GM19240 (cell line): Measurements from ENCODE around the gene NFIA.
"Not testable (repeated sequence)": the region's sequence is repeated elsewhere in the genome, so short reads cannot be mapped to it uniquely, and the experiment has no call there.

Source experiments
- DNase-seq: peaks from one replicate; pipeline ENCODE4 v3.0.0; 2011; ENCODE audit warnings: low spot score; ENCODE audit not compliant: insufficient read length

Gene NFIA

DNA sequence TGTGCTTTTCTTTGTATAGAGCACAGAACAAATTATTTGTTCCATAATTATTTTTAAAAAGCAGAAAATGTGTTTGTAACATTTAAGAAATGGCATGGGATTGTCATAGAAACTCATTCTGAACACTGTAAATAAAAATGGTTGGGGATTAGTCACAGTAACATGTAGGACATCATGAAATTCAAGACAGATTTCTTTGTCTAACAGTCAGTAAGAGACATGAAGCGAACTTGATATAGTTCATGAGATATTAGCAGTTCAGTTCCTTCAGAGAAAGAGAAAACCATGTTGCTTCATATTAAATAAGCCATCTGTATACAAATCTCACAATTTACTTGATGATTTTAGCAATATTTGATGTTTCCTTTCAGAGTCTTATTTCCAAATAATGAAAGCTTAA lies 19.7 kb downstream of the NFIA start:
- DNase-seq = no peak

DNA sequence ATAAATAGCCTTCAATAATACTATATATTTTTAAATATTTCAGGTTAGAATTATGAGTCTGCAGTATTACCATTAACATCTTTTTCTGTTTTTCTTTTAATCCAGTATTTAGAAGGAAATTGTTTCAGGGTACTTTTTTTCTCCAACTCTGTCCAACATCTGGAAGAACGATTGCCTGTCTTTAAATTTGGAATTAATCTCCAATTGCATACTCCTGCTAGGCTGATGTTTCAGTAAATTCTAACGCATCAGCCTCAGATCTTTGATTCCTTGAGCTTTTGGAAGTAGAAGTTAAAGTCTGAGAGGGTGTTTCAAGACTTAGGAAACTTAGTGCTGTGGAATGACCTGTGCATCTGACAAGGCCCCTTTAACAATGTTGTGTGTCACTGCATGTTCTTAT lies 20.3 kb downstream of the NFIA start:
- no peak for DNase-seq

DNA sequence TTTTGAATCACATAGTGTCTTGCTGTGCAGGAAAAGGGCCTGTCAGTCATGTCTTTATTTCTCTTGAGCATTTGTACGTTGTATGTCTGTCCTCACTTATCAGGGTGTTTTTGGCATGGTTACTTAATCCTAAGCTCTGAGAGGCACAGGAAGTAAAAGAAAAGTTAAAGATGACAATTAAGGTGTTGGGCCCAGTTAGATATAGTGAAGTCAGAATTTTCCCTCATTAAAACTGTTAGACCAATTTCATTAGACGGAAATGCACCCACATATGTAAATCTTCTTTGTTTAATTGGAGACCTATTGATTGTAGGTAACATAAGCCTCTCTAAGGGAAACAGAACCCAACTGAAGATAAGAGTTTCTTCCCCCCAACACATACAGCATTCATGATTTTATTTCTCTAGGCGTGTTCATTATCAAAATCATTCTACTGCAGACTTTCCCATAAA lies 21.9 kb downstream of the NFIA start:
- no peak for DNase-seq

DNA sequence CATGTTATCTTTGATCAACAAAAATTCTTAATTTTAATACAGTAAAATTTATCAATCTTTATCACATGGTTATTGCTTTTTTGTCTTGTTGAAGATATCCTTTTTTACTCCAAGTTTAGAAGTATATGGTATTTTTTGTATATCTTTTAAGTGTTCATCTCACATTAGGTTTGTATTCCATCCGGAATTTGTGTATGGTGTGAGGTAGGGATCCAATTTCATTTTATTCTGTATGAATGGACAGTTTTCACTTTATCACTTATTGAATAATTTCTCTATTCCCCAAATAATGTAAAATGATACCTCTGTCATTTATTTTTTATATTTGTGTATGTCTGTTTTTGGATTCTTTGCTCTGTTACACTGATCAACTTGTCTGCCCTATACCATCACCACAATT lies 25.3 kb downstream of the NFIA start:
- DNase-seq = no peak

DNA sequence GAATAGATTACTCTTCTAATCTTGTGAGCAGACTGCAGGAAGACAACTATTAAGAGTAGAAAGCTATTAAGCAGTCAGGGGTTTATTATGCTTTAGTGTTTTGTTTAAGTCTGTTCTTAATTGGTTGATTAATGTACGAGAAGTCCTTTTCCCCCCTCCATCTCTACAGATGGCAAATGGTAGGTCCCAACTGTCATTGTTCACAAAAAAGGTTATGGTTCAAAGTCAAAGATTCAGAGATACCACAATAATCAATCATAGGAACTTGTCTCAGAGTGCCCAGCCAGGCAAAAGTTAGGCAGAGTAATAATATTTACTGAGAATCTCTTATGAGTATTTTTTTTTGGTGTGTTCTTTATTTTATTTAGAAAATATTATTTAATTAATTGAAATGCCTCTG lies 26.8 kb downstream of the NFIA start:
- DNase-seq = no peak

DNA sequence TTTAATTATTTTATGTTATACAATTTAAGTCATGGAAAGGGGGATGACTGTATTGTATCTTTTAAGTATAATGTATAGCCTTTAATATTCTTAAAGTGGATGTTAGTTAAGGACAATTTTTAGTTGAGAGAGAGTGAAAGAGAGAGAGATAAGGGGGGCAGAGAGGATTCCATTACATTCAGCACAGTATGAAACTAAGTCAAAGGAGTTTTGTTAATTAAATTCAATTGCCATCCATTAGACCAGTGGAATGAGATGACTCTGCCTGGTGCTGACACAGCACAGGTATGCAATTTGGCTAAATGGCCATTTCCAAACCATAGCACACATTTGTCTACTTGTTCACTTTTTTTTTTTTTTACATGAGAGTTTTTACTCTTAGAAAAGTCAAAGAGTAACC lies 27.5 kb downstream of the NFIA start:
- no peak for DNase-seq

DNA sequence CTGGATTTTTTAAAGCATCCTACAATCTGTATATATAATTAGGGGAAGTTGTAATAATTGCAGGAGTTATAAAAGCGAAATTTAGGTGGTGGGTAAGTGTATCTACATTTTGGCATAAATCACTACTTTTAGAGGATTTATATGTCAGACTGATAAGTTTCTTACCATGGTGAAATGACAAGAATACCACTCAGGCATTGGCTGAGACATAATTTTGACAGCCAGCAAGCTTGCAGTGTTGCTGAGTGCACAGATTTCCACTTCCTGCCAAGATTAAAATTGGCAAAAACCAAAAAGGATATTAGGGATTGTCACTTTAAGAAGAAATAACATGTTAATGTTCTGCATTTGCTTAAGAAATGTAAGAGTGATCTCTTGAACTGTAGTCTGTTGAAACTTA lies 28.2 kb downstream of the NFIA start:
- DNase-seq = no peak

DNA sequence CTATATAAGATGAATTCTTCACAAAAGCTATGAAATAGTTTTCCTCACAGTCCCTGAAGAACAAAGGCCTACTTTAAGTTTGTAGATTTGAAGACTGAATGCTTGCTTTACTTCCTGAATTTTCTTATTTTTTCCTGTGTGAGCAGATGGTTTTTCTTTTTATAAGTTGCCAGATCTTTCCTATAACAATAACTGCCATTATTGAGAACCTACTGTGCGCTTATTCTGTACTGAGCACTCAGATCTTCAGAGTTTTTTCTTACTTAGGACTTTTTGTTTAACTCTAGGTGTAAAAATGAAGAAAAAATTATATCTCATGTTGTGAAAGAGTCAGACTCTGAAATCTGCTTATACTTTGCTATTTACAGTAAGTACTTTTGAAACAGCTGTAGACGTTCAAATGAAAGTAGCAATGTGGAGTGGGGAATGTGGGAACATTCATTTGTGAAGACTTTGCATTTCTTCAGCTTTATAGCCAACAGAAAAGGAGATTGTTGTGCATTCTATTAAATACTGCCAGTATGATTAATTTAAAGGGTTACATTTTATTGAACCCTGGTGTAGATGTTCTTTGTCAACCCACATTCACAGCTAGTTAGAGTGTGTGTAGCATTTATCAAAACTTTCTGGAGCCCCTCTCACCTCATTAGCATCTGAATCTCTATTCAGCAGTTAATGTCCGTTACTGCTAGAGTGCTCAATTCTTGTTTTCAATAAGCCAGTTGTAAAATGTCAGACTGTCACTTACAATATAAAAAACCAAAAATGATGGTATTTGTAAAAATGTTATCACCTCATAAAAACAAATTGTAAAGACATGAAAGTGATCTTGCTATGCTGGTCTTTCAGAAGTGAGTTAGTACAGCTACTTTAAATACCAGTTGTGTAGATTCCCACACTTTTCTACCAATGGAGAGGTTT lies 29.0 kb downstream of the NFIA start:
- no peak for DNase-seq

DNA sequence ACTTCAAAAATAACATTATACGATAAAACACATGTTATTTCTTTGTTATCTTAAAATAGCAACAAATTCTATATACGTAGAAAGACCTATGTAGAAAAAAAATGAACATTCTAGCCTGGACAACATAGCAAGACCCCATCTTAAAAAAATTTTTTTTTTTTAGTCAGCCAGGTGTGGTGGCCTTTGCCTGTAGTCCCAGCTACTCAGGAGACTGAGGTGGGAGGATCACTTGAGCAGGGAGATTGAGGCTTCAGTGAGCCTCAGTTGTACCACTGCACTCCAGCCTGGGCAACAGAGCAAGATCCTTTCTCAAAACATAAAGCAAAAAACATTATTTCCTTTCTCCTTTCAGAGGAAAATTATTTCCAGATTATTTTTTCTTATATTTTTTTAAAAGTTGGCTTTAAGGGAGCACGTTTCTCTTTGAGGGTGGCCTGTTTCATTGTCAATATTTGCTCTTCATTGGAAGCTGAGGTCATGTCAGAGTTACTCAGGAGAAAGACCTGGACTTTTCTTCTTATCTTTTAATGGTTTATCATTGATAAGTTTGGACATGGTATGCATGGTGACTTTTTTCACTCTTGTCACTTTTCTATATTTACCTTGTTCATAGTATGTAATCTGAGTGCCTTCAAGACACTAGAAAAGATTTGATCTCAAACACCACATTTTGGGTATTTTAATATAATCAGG lies 32.0 kb downstream of the NFIA start:
- no peak for DNase-seq

DNA sequence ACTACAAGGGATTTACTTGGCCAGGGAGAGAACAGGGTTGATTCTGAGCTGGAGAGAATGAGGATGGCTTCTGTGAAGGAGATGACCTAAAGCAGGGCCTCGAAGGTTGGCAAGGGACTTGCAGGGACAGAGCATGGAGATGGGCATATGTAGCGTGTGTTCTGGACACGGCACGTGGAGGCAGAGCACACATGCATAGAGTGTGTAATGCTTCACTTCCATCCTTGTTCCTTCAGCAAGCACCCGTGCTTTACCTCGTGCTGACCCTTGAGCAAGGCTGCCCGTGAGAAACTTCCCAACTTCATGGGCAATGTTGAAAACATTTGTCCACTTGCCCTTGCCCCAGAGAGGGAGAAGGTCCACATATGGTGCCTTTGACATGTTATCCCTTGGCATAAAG lies 33.1 kb downstream of the NFIA start:
- no peak for DNase-seq

DNA sequence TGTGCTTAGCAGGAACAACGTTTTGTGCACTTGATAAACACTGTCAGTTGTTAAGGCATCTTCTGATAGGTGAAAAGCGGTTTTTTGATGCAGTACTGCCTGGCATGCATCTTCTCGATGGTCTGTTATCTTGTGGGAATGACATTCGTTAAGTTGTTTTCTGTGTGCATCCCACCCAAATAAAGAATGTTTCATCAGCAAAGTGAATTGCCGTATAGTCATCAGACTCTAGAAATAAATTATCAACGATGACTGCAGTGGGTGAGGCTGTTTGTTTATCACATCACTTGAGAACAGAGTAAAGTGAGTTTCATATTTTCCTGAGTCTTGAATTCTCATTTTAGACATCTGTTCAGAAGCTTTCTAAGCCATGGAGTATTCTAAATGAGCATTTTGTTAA lies 34.1 kb downstream of the NFIA start:
- DNase-seq = no peak

DNA sequence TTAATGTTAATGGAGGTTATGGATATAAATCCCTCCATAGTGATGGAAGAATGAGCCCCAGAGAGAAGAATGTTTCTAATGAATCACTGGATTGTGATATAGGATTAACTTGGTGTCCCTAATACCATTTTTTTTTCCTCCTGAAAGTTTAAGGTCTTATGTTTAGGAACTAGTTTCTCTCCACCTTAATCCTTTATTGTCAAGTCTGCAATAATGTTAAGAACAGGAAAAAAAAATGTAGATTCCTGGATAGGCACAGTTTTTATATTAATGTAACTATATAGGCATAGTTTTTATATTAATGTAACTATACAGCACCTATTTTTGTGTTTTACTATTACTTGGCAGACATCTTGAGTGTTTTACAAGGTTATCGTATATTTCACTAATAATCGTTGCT lies 34.9 kb downstream of the NFIA start:
- DNase-seq = no peak

DNA sequence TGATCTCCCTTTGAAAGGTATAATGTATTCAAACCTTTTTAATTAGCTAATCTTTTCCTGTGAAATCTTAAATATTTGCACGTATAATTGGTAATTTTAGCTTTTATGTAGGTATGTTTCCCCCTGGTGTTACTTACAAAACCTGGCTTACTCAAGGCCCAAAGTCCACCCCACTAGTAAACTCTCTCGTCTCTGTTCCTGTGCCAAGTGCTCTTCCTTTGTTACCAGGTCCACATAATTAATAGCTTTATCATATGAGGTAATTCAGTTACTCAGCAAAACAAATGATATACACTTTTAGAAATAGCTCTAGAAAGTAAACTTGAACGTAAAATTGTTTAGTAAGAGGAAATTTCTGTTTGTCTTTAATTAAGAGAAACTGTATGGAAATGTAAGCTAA lies 36.7 kb downstream of the NFIA start:
- no peak for DNase-seq

DNA sequence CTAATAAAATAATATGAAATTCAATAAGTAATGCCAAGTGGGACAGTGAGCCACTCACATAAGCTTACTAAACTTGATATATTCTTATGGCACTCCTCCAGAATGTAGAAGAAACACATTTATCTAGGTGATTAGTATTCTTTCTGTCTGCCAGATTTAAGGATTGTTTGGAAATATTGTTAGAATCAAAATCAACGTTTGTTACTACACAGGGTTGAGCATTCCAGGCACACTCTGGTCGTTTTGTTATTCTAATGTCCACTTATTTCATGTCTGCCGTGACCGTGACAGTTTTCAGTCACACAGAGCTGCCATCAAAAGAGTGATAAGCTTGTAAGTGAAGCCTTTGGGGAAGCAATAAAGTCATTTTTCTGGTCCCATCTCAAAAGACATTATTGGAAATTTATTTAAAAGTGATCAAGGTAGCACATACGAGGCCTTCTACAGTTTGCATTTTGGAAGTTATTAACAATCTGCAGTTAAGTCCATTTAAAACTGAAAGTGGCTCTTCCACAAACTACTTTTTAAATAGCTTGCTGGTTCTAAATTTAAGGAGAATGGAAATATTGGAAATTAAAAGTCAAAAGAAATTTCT lies 38.0 kb downstream of the NFIA start:
- no peak for DNase-seq

DNA sequence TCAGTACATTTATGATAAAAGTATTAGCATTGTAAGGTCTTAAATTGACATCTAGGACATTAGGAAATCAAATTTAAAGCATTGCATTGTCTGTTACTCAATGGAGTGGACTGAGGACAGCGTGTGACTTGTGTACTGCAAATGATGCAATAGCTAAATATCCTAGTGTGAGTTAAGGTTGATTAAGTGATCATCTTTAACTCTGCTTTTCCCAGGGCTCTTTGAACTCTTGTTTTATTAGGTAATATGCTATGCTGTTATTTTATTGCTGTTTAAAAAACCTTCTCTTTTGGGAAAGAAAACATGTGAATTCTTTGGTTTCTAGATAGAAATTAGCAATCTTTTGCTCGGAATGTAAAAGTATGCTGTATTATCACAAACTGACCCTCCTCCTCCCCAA lies 38.6 kb downstream of the NFIA start:
- no peak for DNase-seq

DNA sequence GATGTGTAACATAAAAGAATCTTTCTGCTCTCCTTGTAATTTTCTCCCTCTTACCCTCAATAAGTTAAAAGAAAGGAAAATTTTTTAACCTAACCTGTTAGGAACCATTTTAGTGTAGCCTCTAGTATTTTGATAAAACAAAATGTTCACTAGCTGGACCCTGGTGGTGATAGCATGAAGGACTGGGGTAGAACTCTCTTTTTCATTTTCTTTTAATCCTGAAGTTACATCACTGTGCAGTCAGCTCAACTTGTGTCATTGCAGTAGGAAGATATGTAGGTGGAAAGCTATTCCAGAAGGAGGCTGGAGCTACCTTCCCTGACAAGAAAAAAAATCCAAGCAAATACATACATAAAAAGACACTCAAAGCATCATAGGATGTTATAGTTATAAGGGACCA lies 39.3 kb downstream of the NFIA start:
- DNase-seq = no peak

DNA sequence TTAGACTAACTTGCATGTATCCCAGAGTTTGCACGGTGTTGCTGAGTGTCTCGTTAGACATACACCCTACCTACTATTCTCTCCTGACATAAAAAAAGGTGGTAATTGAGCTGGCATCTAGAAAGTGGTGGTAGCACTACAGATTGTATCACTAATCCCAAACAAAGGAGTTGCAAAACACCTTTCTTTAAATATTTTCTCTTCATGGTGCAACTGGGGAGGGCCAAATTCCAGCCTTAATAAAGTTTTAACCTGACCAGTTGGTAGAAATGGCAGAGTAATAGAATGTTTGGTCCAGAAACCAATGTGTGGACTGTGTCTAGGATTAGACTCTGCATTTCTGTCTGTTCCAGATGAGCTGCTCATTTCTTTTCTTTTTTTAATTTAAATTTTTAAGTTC lies 40.0 kb downstream of the NFIA start:
- DNase-seq = no peak

DNA sequence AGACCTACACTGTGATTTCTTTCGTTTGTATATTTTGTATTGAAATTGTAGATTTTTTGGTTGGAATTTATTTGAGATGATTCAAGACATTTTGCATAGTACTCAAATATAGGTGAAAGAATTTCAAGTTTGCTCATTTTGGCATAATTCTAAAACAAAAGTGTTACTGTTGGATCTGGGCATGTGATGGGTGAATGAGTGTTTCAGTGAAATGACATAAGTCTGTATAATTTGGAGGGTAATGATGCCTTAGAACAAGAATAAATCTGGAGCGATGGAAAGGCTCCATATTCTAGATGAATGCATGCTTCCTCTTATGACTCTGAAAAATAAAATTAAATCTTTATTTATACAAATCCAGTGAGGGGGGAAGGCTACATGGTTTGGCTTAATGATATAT lies 41.0 kb downstream of the NFIA start:
- no peak for DNase-seq

DNA sequence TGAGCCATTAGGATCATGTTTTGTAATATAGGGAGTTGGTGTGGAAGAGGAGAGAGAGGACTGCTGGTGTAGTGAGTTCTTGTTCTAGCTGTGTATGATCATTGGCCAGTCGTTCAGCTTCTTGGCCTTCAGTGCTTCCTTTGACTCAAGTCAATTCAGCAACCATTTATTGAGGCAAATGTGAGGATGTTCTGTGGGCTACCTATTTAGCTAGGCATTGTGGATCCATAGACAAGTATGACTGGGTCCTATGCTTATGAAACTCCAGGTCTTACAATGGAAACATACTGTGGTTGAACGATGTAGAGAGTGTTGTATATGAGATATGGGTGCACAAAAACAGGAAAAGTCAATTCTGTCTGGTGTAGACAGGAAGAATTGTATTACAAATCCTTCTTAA lies 41.7 kb downstream of the NFIA start:
- DNase-seq = no peak

DNA sequence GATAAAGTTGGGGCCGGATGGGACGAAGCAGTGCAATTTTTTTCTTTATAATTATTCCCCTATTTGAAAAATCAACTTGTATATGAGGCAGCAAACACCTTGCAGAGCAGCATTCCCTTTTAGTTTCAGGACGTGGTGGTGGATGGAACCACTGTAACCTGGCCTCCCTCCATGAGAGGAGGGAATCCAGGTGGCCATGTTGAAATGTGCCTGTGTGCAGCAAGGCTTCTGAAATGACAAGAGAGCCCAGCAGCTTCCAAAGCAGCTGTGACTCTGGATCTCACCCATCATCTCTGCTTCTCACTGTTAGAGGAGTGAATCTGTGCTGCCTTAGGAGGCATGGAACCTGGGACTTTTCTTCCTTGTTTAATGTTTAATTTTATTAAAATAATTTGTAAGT lies 42.3 kb downstream of the NFIA start:
- DNase-seq = no peak

DNA sequence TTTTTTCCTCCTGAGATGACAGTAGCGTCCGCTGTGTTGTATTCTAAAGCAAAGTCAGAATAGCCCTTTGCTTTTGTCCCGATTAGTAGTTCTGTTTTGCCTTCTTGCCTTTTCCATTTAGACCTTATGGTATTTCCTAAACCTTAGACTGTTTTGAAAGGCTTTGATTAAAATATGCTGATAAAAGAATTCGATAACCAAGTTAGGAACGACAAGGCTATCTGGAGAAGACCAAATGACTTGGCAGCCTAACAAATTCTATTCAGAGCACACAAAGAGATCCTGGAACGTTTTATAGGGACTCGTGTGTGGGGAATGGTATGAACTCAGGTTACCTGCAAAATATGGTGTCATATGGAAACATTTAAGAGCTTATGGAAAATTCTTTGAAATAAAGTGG lies 42.9 kb downstream of the NFIA start:
- no peak for DNase-seq

DNA sequence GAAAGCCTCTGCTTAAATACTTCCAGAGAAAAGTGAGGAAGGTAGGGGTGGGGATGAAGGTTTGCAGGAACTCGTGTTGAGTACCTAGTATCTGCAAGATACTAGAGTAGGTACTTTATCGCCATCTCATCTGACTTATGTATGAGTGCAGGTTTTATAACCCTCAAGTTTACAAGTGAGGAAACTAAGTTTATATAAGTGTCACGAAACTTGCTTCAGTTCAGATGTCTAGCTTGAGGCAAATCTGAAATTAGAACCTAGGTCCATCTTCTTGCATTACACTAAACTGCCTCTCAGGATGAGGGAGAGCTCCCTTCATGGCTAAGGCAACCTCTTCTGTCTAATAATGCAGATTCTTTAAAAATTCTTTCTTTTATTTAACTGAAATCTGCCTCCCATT lies 43.5 kb downstream of the NFIA start:
- DNase-seq = no peak

DNA sequence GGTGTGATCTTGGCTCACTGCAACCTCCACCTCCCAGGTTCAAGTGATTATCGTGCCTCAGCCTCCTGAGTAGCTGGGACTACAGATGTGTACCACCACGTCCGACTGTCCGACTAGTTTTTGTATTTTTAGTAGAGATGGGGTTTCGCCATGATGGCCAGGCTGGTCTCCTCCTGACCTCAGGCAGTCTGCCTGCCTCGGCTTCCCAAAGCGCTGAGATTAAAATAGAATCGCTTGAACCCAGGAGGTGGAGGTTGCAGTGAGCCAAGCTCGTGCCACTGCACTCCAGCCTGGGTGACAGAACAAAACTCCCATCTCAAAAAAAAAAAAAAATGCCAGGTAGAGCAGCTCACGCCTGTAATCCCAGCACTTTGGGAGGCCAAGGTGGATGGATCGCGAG lies 44.5 kb downstream of the NFIA start:
- DNase-seq = not testable (repeated sequence)
